ENCODE results near the gene SLC3A2.
"Not testable (repeated sequence)": the region's sequence is repeated elsewhere in the genome, so short reads cannot be mapped to it uniquely, and the experiment has no call there.

Gene SLC3A2

DNA sequence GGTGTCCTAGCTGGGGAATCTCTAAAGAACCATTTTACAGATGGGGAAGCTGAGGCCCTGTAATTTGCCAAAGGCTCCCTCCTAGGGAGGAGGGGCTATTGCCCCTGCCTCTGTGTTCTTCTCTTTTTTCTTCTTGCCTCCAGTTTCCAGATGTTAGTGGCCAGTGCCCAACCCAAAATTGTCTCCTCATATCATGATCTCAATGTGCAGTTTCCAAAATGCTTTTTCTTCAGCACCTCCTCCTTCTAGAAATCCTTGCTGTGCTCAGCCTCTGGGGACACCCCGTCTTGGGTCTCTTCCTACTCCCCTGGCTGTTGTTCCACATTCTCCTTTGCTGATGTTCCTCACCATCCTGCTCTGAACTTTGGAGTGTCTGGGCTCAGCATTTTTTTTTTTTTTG, 50.0 kb downstream of the SLC3A2 start:
- no peak for DNase-seq (ENCODE audit: low read depth in 3 of 3)

DNA sequence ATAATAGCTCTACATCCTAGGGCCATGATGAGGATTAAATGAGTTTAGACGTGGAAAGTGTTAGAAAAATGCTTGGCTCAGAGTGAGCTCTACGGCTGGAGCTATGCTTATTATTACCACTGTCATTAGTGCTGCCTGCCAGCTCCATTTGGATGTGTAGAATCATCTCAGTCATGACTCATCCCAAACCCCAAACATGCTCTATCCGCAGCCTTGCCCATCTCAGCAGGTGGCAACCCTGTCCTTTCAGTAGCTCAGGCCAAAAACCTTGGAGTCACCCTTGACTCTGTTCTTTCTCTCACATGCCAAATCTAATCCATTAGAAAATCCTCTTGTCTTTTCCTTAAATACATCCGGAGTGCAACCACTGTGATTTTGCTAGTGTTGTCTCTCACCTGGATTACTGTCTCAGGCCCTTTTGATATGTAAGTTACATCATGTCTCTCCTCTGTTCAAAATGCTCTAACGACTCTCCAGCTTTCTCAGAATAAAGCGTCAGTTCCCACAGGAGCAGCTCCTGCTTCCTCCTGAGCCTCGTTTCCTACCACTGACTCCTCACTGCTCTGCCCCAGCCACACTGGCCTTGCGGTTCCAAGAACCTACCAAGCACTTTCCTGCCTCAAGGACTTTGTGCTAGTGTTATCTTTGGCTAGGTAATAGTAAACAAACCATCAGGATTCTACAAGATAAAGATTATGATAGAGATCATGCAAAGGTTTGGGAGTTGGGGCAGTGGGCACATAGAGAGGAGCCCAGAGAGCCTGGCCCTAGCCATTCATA, 51.0 kb downstream of the SLC3A2 start:
- DNase-seq (ENCODE audit: low read depth in 3 of 3), result no peak

DNA sequence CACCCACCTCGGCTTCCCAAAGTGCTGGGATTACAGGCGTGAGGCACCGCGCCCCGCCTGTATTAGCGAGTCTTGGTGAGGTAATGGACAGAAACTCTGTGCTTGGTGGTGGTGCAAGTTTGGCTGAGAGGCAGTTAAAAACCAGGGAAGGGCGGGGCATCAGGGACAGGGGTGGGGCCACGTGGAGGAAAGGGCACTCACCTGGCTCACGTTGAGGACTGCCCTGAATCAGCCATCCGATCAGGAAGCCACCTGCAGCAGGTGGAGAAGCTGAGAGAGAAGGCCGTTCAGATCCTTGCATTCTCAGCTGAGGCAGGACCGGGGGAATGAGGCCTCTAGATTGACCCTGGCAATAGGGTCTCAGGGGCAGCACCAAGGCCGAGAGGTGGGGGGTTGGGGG, 52.6 kb downstream of the SLC3A2 start:
- no peak for DNase-seq (ENCODE audit: low read depth in 3 of 3)

DNA sequence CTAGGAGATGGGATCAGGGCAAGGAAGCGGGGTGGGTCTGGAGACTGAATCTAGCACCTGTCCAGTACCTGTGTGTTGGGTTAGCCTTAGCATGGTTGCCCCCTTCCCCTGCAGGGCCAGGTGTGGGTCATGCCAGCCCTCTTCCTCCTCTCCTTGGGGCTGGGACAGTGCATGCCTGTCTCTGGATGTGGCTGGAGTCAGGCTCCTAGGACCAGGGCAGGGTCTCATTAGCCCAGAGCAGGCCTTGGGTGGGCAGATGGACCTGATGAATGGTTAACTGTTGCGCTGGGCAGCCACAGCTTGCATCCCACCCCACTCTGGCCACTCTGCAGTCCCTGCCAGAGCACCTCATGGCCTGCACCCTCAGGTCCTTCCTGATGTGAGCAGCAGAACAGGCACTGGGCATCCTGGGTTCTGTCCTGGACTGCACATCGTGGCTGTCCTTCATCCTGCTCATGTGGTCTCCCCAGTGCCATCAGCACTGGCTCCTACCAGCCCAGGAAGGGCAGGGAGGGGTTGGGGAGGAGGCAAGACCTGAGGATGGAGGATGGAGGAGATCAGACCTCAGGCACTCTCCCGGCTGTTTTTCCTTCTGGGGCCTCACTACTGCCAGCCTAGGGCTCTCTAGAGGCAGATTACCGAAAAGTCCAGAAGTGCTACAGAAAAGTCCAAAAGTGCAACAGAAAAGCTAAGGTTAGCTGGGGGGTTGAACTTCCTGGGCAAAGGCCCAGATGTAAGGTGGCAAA, 53.2 kb downstream of the SLC3A2 start:
- DNase-seq (ENCODE audit: low read depth in 3 of 3), result no peak

DNA sequence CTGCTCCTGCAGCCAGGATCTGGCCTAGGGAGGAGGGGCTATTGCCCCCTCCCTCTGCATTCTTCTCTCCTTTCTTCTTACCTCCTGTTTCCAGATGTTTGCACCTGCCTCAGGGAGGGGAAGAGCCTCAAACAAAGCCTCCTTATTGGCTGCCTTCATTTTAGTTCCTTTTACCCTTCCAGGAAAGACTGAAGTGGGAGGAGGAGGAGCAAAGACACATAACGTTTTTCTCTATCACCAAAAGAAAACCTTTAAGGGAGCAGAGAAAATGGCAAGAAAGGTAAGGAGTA, 53.7 kb downstream of the SLC3A2 start:
- DNase-seq (ENCODE audit: low read depth in 3 of 3), result no peak

DNA sequence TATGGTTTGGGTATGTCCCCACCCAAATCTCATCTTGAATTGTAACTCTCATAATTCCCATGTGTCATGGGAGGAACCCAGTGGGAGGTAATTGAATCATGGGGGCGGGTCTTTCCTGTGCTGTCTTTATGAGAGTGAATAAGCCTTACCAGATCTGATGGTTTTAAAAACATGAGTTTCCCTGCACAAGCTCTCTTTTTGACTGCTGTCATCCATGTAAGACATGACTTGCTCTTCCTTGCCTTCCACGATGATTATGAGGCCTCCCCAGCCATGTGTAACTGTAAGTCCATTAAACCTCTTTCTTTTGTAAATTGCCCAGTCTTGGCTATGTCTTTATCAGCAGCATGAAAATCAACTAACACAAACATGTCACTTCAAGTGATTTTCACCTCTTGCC, 56.8 kb downstream of the SLC3A2 start:
- DNase-seq (ENCODE audit: low read depth in 3 of 3), result not testable (repeated sequence)

Data from stimulated activated CD4-positive, alpha-beta T cell treated with anti-CD3 and anti-CD28 coated beads, TNF-alpha, amount 100 ng/mL, for 4 hours (primary cell).